GM18499 (cell line): ENCODE data around the gene DLG1.
"Not testable (repeated sequence)": the region's sequence is repeated elsewhere in the genome, so short reads cannot be mapped to it uniquely, and the experiment has no call there.

Experiments
- ATAC-seq: cut with Tn5 transposase; IDR thresholded peaks from one replicate; pipeline ENCODE4 v1.9.1; 2021; ENCODE audit warnings: moderate number of reproducible peaks; ENCODE audit not compliant: insufficient read depth, unreplicated experiment

DLG1 gene

DNA sequence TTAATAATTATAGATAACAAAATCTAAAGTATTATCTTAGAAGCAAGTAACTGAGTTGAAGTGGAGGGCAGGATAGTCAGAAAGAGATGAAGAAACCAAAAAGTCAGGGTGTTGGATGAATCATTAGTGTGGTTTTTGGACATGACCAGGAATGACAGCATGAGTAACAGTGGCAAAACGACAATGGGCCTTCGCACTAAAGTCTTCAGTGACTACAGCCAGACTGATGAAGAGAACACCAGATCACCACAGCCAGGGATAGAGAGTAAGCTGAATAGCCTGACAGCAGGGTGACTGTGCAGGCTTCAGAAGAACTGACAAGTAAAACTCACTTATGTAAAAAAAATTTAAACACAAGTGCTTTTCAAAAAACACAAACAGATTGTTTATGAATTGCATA lies 172.8 kb downstream of the DLG1 start:
- no peak for ATAC-seq

DNA sequence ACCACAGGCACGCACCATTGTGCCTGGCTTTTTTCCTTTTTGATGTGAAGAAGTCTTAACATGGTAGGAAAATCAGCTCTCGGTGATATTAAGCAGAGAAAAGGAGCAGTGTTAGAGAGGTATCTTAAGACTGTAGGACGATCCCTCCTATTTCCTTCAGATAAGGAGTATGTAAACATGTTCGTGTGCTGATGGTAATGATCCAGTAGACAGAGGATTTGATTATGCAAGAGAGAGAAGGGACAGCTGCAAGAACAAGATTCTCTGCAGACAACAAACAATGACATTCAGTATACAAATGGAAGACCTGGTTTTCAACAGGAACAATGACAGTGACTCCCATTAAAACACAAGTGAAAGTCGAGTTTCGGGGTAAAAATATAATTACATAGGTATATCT lies 173.7 kb downstream of the DLG1 start:
- no peak for ATAC-seq

GRCh38 chr3:197122394-197122793 lies 176.0 kb downstream of the DLG1 start:
- no peak for ATAC-seq

- ATAC-seq: no peak
Measured at GRCh38 chr3:197117114-197117513, 181.3 kb downstream of the DLG1 start.

DNA sequence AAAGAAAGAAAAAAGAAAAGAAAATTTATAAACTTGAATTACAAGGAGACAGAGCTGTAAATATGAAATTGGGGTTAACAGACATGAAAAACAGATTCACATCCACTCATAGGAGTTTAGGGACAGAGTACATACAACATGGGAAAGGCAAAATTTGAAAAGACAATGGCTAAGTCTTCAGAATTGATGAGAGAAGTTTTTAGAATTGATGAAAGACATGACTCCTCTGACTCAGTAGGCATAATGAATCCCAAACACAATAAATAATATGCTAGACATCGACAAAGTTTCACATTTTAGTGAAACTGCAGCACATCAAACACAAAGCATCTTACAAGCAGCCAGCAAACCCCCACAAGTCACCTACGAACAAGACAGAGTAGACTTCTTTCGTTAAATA lies 184.4 kb downstream of the DLG1 start:
- no peak for ATAC-seq

DNA sequence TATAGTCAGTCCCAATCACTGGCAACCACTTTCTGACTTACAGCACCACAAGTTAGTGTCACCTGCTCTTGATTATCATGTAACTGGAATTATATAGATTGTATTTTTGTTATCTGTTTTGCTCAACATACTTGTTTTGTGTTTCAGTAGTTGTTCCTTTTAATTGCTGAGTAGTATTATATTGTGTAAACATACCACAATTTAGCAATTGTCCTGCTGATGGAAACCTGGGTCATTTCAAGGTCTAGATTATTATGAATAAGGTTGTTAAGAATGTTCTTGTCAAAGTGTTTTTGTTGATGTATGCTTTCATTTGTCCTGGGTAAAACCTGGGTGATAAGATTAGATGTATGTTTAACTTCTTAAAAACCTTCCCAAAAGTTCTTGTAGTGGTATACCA lies 186.7 kb downstream of the DLG1 start:
- no peak for ATAC-seq

DNA sequence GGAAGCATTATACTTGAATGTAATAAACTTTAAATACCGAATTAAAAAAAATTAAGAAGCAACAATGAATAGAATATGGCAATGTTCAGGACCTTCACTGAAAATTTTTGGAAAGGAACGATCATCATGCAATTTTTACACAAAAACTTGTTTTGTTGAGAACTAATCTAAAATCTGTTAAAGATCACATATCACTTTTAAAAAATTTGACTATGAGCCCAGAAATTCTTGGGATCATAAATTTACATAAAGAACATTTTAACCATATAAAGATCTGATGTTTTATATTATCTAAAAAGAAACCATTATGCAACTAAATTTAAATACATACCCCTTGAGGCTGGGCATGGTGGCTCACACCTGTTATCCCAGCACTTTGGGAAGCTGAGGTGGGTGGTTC lies 192.6 kb downstream of the DLG1 start:
- no peak for ATAC-seq

GRCh38 chr3:197104738-197105137 lies 193.7 kb downstream of the DLG1 start:
- no peak for ATAC-seq

DNA sequence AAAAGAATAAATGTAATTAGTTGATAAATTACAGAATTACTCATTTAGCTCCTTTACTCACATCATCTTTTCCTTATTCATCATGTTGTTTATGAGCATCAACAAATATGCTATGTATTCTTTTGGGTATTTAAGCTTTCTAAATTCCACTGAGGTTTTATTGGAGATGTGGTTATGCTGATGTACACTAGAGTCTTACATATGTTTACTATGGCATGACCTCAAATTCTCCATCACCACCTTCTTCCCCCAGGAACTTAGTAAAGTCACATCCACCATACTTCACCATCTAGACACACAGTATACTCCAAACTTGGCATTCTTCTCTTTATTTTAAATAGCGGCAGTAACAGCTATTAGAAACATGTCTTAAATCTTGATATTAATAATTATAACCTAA lies 194.6 kb downstream of the DLG1 start:
- ATAC-seq: no peak

GRCh38 chr3:197093871-197094270 lies 204.5 kb downstream of the DLG1 start:
- no peak for ATAC-seq

GRCh38 chr3:197088370-197088769 lies 210.0 kb downstream of the DLG1 start:
- ATAC-seq: no peak

DNA sequence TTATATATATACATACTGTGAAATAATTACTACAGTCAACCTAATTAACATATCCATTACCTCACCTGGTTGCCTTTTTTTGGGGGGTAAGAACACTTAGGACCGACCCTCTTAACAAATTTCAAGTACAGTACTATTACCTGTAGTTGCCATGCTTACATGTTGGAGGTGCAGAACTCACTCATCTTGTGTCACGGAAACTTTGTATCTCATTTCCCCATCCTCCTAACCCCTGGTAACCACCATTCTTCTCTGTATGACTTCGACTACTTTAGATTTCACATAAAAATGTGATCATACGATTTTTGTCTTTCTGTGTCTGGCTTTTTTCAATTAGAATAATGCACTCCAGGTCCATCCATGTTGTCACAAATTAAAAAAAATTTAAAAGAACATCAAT lies 213.3 kb downstream of the DLG1 start:
- ATAC-seq: no peak

- ATAC-seq: no peak
Measured at GRCh38 chr3:197083486-197083885, 214.9 kb downstream of the DLG1 start.

- ATAC-seq: no peak
Measured at GRCh38 chr3:197082871-197083270, 215.5 kb downstream of the DLG1 start.

DNA sequence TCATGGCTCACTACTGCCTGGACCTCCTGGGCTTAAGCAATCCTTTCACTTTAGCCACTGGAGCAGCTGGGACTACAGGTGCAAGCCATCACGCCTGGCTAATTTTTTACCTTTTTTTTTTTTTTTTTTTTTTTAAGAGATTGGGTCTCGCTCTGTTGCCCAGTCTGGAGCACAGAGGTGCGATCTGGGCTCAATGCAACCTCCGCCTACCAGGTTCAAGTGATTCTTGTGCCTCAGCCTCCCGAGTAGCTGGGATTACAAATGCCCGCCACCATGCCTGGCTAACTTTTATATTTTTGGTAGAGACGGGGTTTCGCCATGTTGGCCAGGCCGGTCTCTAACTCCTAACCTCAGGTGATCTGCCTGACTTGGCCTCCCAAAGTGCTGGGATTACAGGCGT lies 218.1 kb downstream of the DLG1 start:
- no peak for ATAC-seq

DNA sequence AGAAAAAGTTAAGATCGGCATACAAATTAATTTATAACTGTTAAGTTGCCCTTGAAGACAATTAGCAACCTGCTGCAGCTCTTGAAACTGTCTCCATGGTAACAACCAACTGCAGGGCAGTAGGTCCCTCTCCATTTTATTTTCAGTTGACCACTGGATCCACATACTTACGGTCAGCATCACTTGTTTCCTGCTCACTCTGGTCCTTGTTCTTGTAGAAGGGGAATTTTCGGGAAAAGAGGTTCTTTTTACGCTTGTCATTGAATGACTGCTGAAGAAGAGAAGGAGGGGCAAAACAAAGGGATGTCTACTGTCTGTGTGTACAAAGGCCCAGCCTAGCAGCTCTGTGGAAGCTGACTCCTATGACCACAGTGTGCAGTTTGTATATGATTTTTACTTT lies 222.0 kb downstream of the DLG1 start:
- no peak for ATAC-seq

DNA sequence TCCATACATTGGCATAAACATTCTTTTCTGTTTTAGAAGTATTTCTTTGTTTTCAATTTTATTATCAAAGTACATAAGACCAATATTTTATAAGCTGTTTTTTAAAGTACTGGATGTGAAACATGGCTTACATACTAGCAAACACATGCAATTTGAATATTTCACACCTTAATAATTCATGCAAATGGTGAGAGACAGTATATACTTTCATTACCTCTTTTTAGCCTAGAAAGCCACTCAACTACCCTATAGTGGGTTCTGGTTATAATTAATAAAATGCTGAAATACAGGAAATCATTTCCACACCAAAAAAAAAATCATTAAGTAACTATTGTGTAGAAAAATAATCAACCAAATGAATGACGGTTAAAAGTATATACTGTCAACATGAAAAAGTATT lies 230.3 kb downstream of the DLG1 start:
- ATAC-seq: no peak

- ATAC-seq: no peak
Measured at GRCh38 chr3:197064771-197065170, 233.6 kb downstream of the DLG1 start.

GRCh38 chr3:197062446-197062845 lies 236.0 kb downstream of the DLG1 start:
- no peak for ATAC-seq

DNA sequence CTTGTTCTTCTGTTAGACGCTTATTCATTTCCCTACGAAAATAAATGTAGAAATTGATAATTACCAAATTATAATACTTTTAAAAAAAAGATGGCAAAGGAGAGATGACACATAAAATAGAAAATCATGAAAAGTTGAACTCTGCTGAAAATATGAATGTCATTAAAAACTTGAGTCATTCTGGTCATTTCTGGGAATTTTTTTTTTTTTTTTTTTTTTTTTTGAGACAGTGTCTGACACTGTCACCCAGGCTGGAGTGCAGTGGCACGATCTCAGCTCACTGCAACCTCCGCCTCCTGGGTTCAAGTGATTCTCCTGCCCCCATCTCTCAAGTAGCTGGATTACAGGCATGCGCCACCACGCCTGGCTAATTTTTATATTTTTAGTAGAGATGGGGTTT lies 246.8 kb downstream of the DLG1 start:
- not testable (repeated sequence) for ATAC-seq

- ATAC-seq: no peak
Measured at GRCh38 chr3:197050511-197050910, 247.9 kb downstream of the DLG1 start.

GRCh38 chr3:197042539-197042938 lies 255.9 kb downstream of the DLG1 start:
- no peak for ATAC-seq

DNA sequence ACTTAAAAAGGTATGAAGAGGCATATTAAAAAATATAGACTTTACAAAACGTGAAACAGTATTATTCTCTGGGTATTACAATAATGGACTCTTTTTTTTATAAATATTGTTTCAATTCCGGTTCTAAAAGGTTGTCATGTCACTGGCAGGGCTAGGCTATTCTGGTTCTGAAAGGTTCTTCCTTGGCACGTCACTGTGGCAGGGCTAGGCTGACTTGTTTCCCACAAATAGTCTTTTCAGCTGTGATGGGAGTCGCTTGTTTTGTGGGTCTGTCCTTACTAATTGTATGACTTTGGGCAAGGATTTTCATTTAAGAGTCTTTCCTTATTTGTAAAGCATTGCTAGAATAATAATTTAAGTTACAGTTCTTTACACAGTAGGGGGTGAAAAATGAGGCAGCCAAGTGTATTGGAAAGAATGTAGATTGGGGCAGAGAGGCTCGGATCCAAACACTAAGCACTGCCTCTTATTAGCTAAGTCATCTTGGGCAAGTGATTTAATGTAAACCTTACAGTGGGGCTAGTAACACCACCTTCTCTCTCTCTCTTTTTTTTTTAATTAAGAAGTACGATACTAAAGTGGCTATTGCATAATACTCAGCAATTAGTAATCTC lies 256.4 kb downstream of the DLG1 start:
- ATAC-seq: no peak
